H9 (cell line): Measurements from ENCODE around the gene PCARE. TPM values are rescaled to one million over a fixed set of nuclear protein-coding genes. Genes with fewer than 3 reads are reported as not detected.

ENCODE experiments used
- DNase-seq: peaks from one replicate; pipeline ENCODE4 v3.0.0-alpha.2; 2017
- H2AFZ ChIP-seq: one replicate; pipeline ENCODE4 v1.6.1; 2013; ENCODE audit warnings: mild to moderate bottlenecking, low read length, control low read depth, moderate library complexity
- H2AK5ac ChIP-seq: 2 replicates; pipeline ENCODE4 v1.6.1; 2013; ENCODE audit warnings: low read length, control low read depth, mixed read lengths; ENCODE audit not compliant: insufficient read length
- H2BK120ac ChIP-seq: one replicate; pipeline ENCODE4 v1.6.1; 2013; ENCODE audit warnings: low read depth, mild to moderate bottlenecking, low read length, control low read depth, inconsistent platforms; ENCODE audit not compliant: poor library complexity, severe bottlenecking
- H2BK12ac ChIP-seq: 2 replicates; pipeline ENCODE4 v1.6.1; 2013; ENCODE audit warnings: low read length, control low read depth, mixed read lengths, low read depth; ENCODE audit not compliant: insufficient read length
- H2BK15ac ChIP-seq: 2 replicates; pipeline ENCODE4 v1.6.1; 2013; ENCODE audit warnings: low read depth, low read length, control low read depth
- H2BK20ac ChIP-seq: one replicate; pipeline ENCODE4 v1.6.1; 2013; ENCODE audit warnings: low read depth, mild to moderate bottlenecking, low read length, control low read depth, inconsistent platforms; ENCODE audit not compliant: poor library complexity, severe bottlenecking
- H2BK5ac ChIP-seq: 2 replicates; pipeline ENCODE4 v1.6.1; 2013; ENCODE audit warnings: low read length, control low read depth, mixed read lengths; ENCODE audit not compliant: insufficient read length
- H3K14ac ChIP-seq: 2 replicates; pipeline ENCODE4 v1.6.1; 2013; ENCODE audit warnings: low read length, control low read depth; ENCODE audit not compliant: insufficient read depth
- H3K18ac ChIP-seq: 2 replicates; pipeline ENCODE4 v1.6.1; 2013; ENCODE audit warnings: low read depth, mild to moderate bottlenecking, mixed read lengths, low read length, control low read depth; ENCODE audit not compliant: insufficient read length
- H3K23ac ChIP-seq: 2 replicates; pipeline ENCODE4 v1.6.1; 2013; ENCODE audit warnings: low read length, control low read depth, mixed read lengths, low read depth; ENCODE audit not compliant: insufficient read length
- H3K23me2 ChIP-seq: 2 replicates; pipeline ENCODE4 v1.6.1; 2013; ENCODE audit warnings: low read depth, mild to moderate bottlenecking, mixed read lengths, low read length, control low read depth; ENCODE audit not compliant: insufficient read length, poor library complexity, severe bottlenecking
- H3K27ac ChIP-seq: 2 replicates; pipeline ENCODE4 v1.5.1; 2013; ENCODE audit warnings: low read length, control low read depth, mixed read lengths, low read depth; ENCODE audit not compliant: insufficient read length
- H3K27me3 ChIP-seq: 2 replicates; pipeline ENCODE4 v1.6.1; 2013; ENCODE audit warnings: low read length, control low read depth, inconsistent platforms; ENCODE audit not compliant: insufficient read depth
- H3K4ac ChIP-seq: 2 replicates; pipeline ENCODE4 v1.6.1; 2013; ENCODE audit warnings: low read depth, mild to moderate bottlenecking, control low read depth, inconsistent platforms, low read length, moderate library complexity
- H3K4me1 ChIP-seq: 2 replicates; pipeline ENCODE4 v1.6.1; 2013; ENCODE audit warnings: low read length, control low read depth, inconsistent platforms; ENCODE audit not compliant: insufficient read depth
- H3K4me2 ChIP-seq: 2 replicates; pipeline ENCODE4 v1.6.1; 2013; ENCODE audit warnings: low read length, control low read depth, mixed read lengths; ENCODE audit not compliant: insufficient read length, insufficient read depth
- H3K56ac ChIP-seq: 2 replicates; pipeline ENCODE4 v1.6.1; 2013; ENCODE audit warnings: low read depth, mild to moderate bottlenecking, mixed read lengths, low read length, control low read depth; ENCODE audit not compliant: insufficient read length
- H3K79me1 ChIP-seq: 2 replicates; pipeline ENCODE4 v1.6.1; 2013; ENCODE audit warnings: low read depth, mild to moderate bottlenecking, moderate library complexity, low read length, control low read depth, inconsistent platforms; ENCODE audit not compliant: insufficient read depth, poor library complexity, severe bottlenecking
- H3K79me2 ChIP-seq: 2 replicates; pipeline ENCODE4 v1.6.1; 2013; ENCODE audit warnings: low read length, control low read depth, inconsistent platforms; ENCODE audit not compliant: insufficient read depth
- H3K9ac ChIP-seq: 2 replicates; pipeline ENCODE4 v1.6.1; 2013; ENCODE audit warnings: low read length, control low read depth, mixed read lengths; ENCODE audit not compliant: insufficient read length; ENCODE audit errors: extremely low read depth
- H3K9me3 ChIP-seq: one replicate; pipeline ENCODE4 v1.6.1; 2013; ENCODE audit warnings: low read depth, low read length, inconsistent platforms; ENCODE audit not compliant: control insufficient read depth
- H3T11ph ChIP-seq: one replicate; pipeline ENCODE4 v1.6.1; 2013; ENCODE audit warnings: mild to moderate bottlenecking, low read length, control low read depth, inconsistent platforms
- H4K20me1 ChIP-seq: one replicate; pipeline ENCODE4 v1.6.1; 2013; ENCODE audit not compliant: control insufficient read depth, insufficient read length, insufficient read depth
- H4K5ac ChIP-seq: 2 replicates; pipeline ENCODE4 v1.6.1; 2013; ENCODE audit warnings: low read depth, mild to moderate bottlenecking, mixed read lengths, low read length, control low read depth; ENCODE audit not compliant: insufficient read length
- H4K8ac ChIP-seq: replicated peaks from 2 replicates; pipeline ENCODE4 v1.6.1; 2013; ENCODE audit warnings: low read length, control low read depth, mixed read lengths, low read depth; ENCODE audit not compliant: insufficient read length
- H4K91ac ChIP-seq: 2 replicates; pipeline ENCODE4 v1.6.1; 2013; ENCODE audit warnings: low read depth, mild to moderate bottlenecking, moderate library complexity, mixed read lengths, low read length, control low read depth; ENCODE audit not compliant: insufficient read length
- H3K27ac Mint-ChIP-seq, 3 experiments: 2 replicates in 2 of 3; 3 replicates in 1 of 3; pipeline ENCODE4 v1.8.0; 2020 to 2021; ENCODE audit warnings: mixed read lengths in 3 of 3, mild to moderate bottlenecking in 1 of 3, moderate library complexity in 1 of 3
- H3K27me3 Mint-ChIP-seq: 2 replicates; pipeline ENCODE4 v1.8.0; 2021; ENCODE audit warnings: low read depth, mild to moderate bottlenecking, moderate library complexity, mixed read lengths
- H3K36me3 Mint-ChIP-seq, 3 experiments: 2 replicates in 2 of 3; 3 replicates in 1 of 3; pipeline ENCODE4 v1.8.0; 2020 to 2021; ENCODE audit warnings: low read depth in 3 of 3, mixed read lengths in 3 of 3; ENCODE audit not compliant: insufficient read depth in 1 of 3
- H3K4me1 Mint-ChIP-seq, 2 experiments: 2 replicates each; pipeline ENCODE4 v1.8.0; 2020; ENCODE audit warnings: mixed read lengths in 2 of 2
- H3K4me3 Mint-ChIP-seq, 2 experiments: 2 replicates in 1 of 2; 3 replicates in 1 of 2; pipeline ENCODE4 v1.8.0; 2020 to 2021; ENCODE audit warnings: mild to moderate bottlenecking in 2 of 2, mixed read lengths in 2 of 2, moderate library complexity in 1 of 2
- H3K9me3 Mint-ChIP-seq, 2 experiments: 2 replicates in 1 of 2; 3 replicates in 1 of 2; pipeline ENCODE4 v1.8.0; 2020; ENCODE audit warnings: mild to moderate bottlenecking in 2 of 2, mixed read lengths in 2 of 2, moderate library complexity in 1 of 2
- CTCF ChIP-seq: fragments of 200-600 bp; sonication (generic); conservative IDR thresholded peaks from 3 replicates; pipeline ENCODE4 v1.8.0; 2021; ENCODE audit warnings: antibody characterized with exemption, mild to moderate bottlenecking
- WGBS: extraction: QIAGEN DNeasy Blood & Tissue Kit; methylation state at CpG from one replicate; pipeline ENCODE4 v1.1.7; 2013; ENCODE audit warnings: missing lambda C conversion rate, low lambda C conversion rate, mixed read lengths; ENCODE audit not compliant: insufficient read length; ENCODE audit errors: extremely low coverage; 5-methylcytosine and 5-hydroxymethylcytosine counted together
- total RNA-seq: library from RNA; stranded (reverse); gene quantifications from 2 replicates; pipeline ENCODE4 v1.2.1, GENCODE V29; 2021

PCARE gene
- total RNA-seq, 1 experiment from 2014 or later = not detected

- no peak overlapping the region for H3K27ac ChIP-seq
- no CpG with 5 or more reads among the region's 3 CpGs for WGBS
- H3K27me3 Mint-ChIP-seq = no peaks in the 10 kb centered on the region; the same call in 1 of the 2 replicates
- H4K5ac ChIP-seq = no peak overlapping the region
- no peak overlapping the region for H3K9ac ChIP-seq
- no peaks in the 10 kb centered on the region for H3K36me3 Mint-ChIP-seq
- no peaks in the 10 kb centered on the region for H3K9me3 Mint-ChIP-seq
- no peaks in the 10 kb centered on the region for H3K9me3 ChIP-seq
- H3K27me3 ChIP-seq = no peaks in the 10 kb centered on the region
- H3K27ac Mint-ChIP-seq = no peak overlapping the region
- DNase-seq = no peak
- no peak overlapping the region for H3K4me3 Mint-ChIP-seq
- no peaks in the 10 kb centered on the region for H3K79me2 ChIP-seq
- H3K56ac ChIP-seq = no peak overlapping the region
- no peak overlapping the region for H2BK20ac ChIP-seq
- H3K4ac ChIP-seq = no peak overlapping the region
- no peak for TF ChIP-seq CTCF
- no peak overlapping the region for H2AFZ ChIP-seq
- H4K20me1 ChIP-seq = no peaks in the 10 kb centered on the region
- peaks cover 0 to 10% of the 10 kb centered on the region in 2 experiments; a peak in 2 of 4 replicates for H3K4me1 Mint-ChIP-seq
- H2BK120ac ChIP-seq = no peak overlapping the region
- no peak overlapping the region for H3T11ph ChIP-seq
- no peak overlapping the region for H4K91ac ChIP-seq
- no peak overlapping the region for H2AK5ac ChIP-seq
- no peak overlapping the region for H3K14ac ChIP-seq
- no peaks in the 10 kb centered on the region for H3K23me2 ChIP-seq
- H3K4me2 ChIP-seq = no peak overlapping the region
- H3K23ac ChIP-seq = no peak overlapping the region
- no peaks in the 10 kb centered on the region for H3K79me1 ChIP-seq
- no peak overlapping the region for H2BK5ac ChIP-seq
- H2BK15ac ChIP-seq = no peak overlapping the region
- no peak overlapping the region for H4K8ac ChIP-seq
- no peaks in the 10 kb centered on the region for H3K4me1 ChIP-seq
- H2BK12ac ChIP-seq = no peak overlapping the region
- H3K18ac ChIP-seq = no peak overlapping the region
Observed at GRCh38 chr2:29025711-29026110, 48.6 kb downstream of the PCARE start.
